Heart left ventricle (tissue), 16 donors: ENCODE results near the gene ABHD12B. TPM values are rescaled to one million over a fixed set of nuclear protein-coding genes. Genes with fewer than 3 reads are reported as not detected.
A peak's percentile ranks its signal among the peaks of the same experiment; 100 is the strongest.

Experiments
- ATAC-seq, 4 donors: fragments of 200-7000 bp; cut with Tn5 transposase; one replicate each; pipeline ENCODE4 v1.9.1; 2020 to 2022; ENCODE audit warnings: moderate library complexity in 4 of 4, mild to moderate bottlenecking in 3 of 4, moderate number of reproducible peaks in 1 of 4
- DNase-seq, 5 donors: peaks; one replicate each; pipeline ENCODE4 v3.0.0-alpha.2; 2020
- H3K27ac ChIP-seq, 12 donors: fragments of 200-600 bp; sonication (generic) in 4 of 12; one replicate each; pipeline versions ENCODE4 v1.5.0 to v1.8.0; 2016 to 2022; ENCODE audit warnings: mild to moderate bottlenecking in 2 of 12
- H3K27me3 ChIP-seq, 9 donors: fragments of 200-600 bp; sonication (generic) in 2 of 9; one replicate each; pipeline versions ENCODE4 v1.5.1 to v1.8.0; 2016 to 2022; ENCODE audit warnings: mild to moderate bottlenecking in 3 of 9
- H3K36me3 ChIP-seq, 9 donors: fragments of 200-600 bp; sonication (generic) in 2 of 9; one replicate each; pipeline versions ENCODE4 v1.5.0 to v1.8.0; 2018 to 2022; ENCODE audit warnings: mild to moderate bottlenecking in 2 of 9
- H3K4me1 ChIP-seq, 12 donors: fragments of 200-600 bp; sonication (generic) in 4 of 12; one replicate each; pipeline versions ENCODE4 v1.5.0 to v1.8.0; 2016 to 2022; ENCODE audit warnings: mild to moderate bottlenecking in 3 of 12
- H3K4me3 ChIP-seq, 12 donors: fragments of 200-600 bp; sonication (generic) in 4 of 12; one replicate each; pipeline versions ENCODE4 v1.5.0 to v1.8.0; 2017 to 2022; ENCODE audit warnings: mild to moderate bottlenecking in 9 of 12, moderate library complexity in 4 of 12
- H3K9me3 ChIP-seq, 12 donors: fragments of 200-600 bp; sonication (generic) in 4 of 12; one replicate each; pipeline versions ENCODE4 v1.5.0 to v1.8.0; 2016 to 2022; ENCODE audit warnings: mild to moderate bottlenecking in 1 of 12
- POLR2A ChIP-seq, 2 donors: fragments of 450-650 bp; IDR thresholded peaks; one replicate each; pipeline ENCODE4 v1.6.1; 2017; ENCODE audit warnings: antibody characterized with exemption in 2 of 2, mild to moderate bottlenecking in 2 of 2, moderate library complexity in 2 of 2
- WGBS, 4 donors: extraction: QIAGEN DNeasy Blood & Tissue Kit in 2 of 4; methylation state at CpG; one replicate each; pipeline versions ENCODE4 v1.1.5 to v1.1.7; 2013 to 2018; 5-methylcytosine and 5-hydroxymethylcytosine counted together
- intact Hi-C, 10 donors: fragments of 100-400 bp; cut with DNase I; formaldehyde crosslinking; loops; one replicate each; pipeline versions ENCODE4 v1.11.1 to v1.14.2; 2022
- polyA plus RNA-seq, 2 donors: library from polyadenylated mRNA; stranded (reverse); fragments of 200-250 nt; gene quantifications; one replicate each; pipeline ENCODE4 v1.2.3, GENCODE V29; 2013
- total RNA-seq, 9 donors: library from RNA; depleted of rRNA in 2 of 9; stranded (reverse); fragments of >200 nt in 2 of 9; fragmentation: NEBNext Ultra II Directional in 3 of 9; extraction: Animal tissue kit (Norgen Biotek cat#: 25700) in 3 of 9; gene quantifications; one replicate each; pipeline versions ENCODE4 v1.1.0 to v1.2.4, GENCODE V29; 2016 to 2023
- TF ChIP-seq, protein P1 (sequence below), 12 donors: fragments of 200-600 bp; sonication (generic) in 4 of 12; IDR thresholded peaks; one replicate each; pipeline versions ENCODE4 v1.5.0 to v1.8.0; 2018 to 2022; ENCODE audit warnings: antibody characterized with exemption in 12 of 12, mild to moderate bottlenecking in 5 of 12
- donor health status: ischemic (EF 13 %, LVEDD 7.1; RV severe dilation, severe dysfunction).
- donor health status: healthy with polysubstance abuse.
- donor health status: DM: no; HTN: yes; CAD: no.
- donor health status: DM: no; HTN: no; CAD: no.
- donor health status: ischemic (EF 25% LVEDD 6.9; RV normal size, moderate dysfunction).
- donor health status: ischemic (EF 25% LVEDD 5.7; RV mildly dilated, moderate dysfunction).
- donor health status: healthy.
- donor health status: DM: yes; HTN: yes; CAD: no.
- donor health status: ischemic (EF 35%, LVEDD 5.7; RV mildly dilated, moderate dysfunction).
- donor health status: nonischemic (EF 11% LVEDD 7.7; RV severe dilation, severe dysfunction).
- donor health status: DM: yes; HTN: yes; CAD: no.
- donor health status: PGD.
- donor health status: ischemic (EF 29% LVEDD 5.4; RV normal size, mild dysfunction).
- donor health status: nonischemic (EF 23%, LVEDD 6.1; RV moderate dilation, normal function).

The ABHD12B gene
- total and polyA plus RNA-seq, 11 donors, result 1.2 TPM; not detected in 10

- DNase-seq (no peak), ATAC-seq (no peak)
- H3K36me3 ChIP-seq, result peaks cover 0 to 61% (median 27%) of the 10 kb centered on the region in 9 donors
- intact Hi-C loops, result no loop called here
- peaks cover 0 to 21% (median 0%) of the 10 kb centered on the region in 12 donors for H3K4me1 ChIP-seq
- 82 to 89% (median 85%) methylated on average over 2 of the region's 2 CpGs for WGBS, 4 donors
- H3K9me3 ChIP-seq, result no peaks in the 10 kb centered on the region
- H3K4me3 ChIP-seq, result no peak overlapping the region
- no peaks in the 10 kb centered on the region for H3K27me3 ChIP-seq
- no peak overlapping the region for H3K27ac ChIP-seq
- TF ChIP-seq POLR2A (IDR thresholded peaks at IDR 0.05), result no peak
- TF ChIP-seq, protein P1, sequence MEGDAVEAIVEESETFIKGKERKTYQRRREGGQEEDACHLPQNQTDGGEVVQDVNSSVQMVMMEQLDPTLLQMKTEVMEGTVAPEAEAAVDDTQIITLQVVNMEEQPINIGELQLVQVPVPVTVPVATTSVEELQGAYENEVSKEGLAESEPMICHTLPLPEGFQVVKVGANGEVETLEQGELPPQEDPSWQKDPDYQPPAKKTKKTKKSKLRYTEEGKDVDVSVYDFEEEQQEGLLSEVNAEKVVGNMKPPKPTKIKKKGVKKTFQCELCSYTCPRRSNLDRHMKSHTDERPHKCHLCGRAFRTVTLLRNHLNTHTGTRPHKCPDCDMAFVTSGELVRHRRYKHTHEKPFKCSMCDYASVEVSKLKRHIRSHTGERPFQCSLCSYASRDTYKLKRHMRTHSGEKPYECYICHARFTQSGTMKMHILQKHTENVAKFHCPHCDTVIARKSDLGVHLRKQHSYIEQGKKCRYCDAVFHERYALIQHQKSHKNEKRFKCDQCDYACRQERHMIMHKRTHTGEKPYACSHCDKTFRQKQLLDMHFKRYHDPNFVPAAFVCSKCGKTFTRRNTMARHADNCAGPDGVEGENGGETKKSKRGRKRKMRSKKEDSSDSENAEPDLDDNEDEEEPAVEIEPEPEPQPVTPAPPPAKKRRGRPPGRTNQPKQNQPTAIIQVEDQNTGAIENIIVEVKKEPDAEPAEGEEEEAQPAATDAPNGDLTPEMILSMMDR (IDR thresholded peaks at IDR 0.05), result no peak
Observed at GRCh38 chr14:50922803-50923202, 51.0 kb downstream of the ABHD12B start.

GRCh38 chr14:50924236-50924635 lies 52.4 kb downstream of the ABHD12B start:
- no peak overlapping the region for H3K4me3 ChIP-seq
- H3K4me1 ChIP-seq, result peaks cover 0 to 25% (median 0%) of the 10 kb centered on the region in 12 donors
- TF ChIP-seq, protein P1 (IDR thresholded peaks at IDR 0.05), result no peak
- TF ChIP-seq POLR2A (IDR thresholded peaks at IDR 0.05), result no peak
- ATAC-seq, result no peak
- no peaks in the 10 kb centered on the region for H3K27me3 ChIP-seq
- H3K9me3 ChIP-seq, result no peaks in the 10 kb centered on the region
- intact Hi-C loops, result no loop called here
- peaks cover 0 to 54% (median 20%) of the 10 kb centered on the region in 9 donors for H3K36me3 ChIP-seq
- 46 to 56% (median 50%) methylated on average over 6 of the region's 6 CpGs for WGBS, 4 donors
- no peak overlapping the region for H3K27ac ChIP-seq
- no peak for DNase-seq

DNA sequence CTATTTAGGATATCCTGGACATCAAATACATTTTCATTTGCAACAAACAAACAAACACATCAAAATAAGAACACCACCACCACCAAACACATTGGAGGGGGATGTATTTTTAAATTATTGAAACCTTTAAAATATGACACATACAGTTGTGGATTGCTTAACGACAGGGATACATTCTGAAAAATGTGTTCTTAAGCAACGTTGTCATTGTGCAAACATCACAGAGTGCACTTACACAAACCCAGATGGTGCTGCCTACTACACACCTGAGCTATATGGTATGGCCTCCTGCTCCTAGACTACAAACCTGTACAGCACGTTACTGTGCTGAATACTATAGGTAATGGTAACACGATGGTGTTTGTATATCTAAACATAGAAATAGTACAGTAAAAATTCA lies 53.0 kb downstream of the ABHD12B start:
- H3K4me1 ChIP-seq, result peaks cover 0 to 25% (median 0%) of the 10 kb centered on the region in 12 donors
- intact Hi-C loops, result no loop called here
- WGBS, 4 donors, result 86 to 92% (median 91%) methylated on average over 4 of the region's 4 CpGs
- ATAC-seq (no peak), DNase-seq (no peak)
- H3K4me3 ChIP-seq, result no peak overlapping the region
- no peaks in the 10 kb centered on the region for H3K27me3 ChIP-seq
- H3K9me3 ChIP-seq, result no peaks in the 10 kb centered on the region
- no peak overlapping the region for H3K27ac ChIP-seq
- H3K36me3 ChIP-seq, result peaks cover 0 to 57% (median 21%) of the 10 kb centered on the region in 9 donors
- TF ChIP-seq POLR2A (IDR thresholded peaks at IDR 0.05), result no peak
- TF ChIP-seq, protein P1 (IDR thresholded peaks at IDR 0.05), result no peak

DNA sequence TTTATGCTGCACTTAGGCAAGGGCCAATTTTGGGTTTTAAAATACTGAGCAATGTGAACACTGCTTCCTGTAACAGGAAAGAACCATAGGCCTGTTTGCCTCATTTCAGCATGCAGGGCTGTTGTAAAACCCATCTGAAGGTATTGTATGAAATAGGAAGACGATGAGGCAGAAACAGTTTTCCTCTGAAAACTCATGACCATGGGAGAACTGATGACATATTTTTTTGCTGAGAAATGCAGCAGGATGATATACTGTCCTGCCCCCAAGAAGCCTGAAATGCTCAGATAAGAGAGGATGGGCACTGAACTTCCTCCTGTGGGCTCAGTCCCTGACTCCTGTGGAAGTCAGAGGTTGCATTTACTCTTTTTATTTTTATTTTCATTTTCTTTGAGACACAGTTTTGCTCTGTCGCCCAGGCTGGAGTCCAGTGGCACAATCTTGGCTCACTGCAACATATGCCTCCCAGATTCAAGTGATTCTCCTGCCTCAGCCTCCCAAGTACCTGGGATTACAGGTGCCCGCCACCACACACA lies 55.1 kb downstream of the ABHD12B start:
- H3K27ac ChIP-seq, result peak overlapping the region in 3 of 12 donors; percentile 12 to 84 (median 52)
- ATAC-seq (peak in 3 of 4 donors; percentile 46 to 76 (median 56)), DNase-seq (no peak)
- intact Hi-C loops, result no loop called here
- WGBS, 4 donors, result 72 to 85% (median 81%) methylated on average over 3 of the region's 3 CpGs
- no peak overlapping the region for H3K4me3 ChIP-seq
- H3K4me1 ChIP-seq, result peaks cover 0 to 26% (median 0%) of the 10 kb centered on the region in 12 donors
- no peak for TF ChIP-seq POLR2A (IDR thresholded peaks at IDR 0.05)
- TF ChIP-seq, protein P1 (IDR thresholded peaks at IDR 0.05), result no peak
- H3K27me3 ChIP-seq, result no peaks in the 10 kb centered on the region
- peaks cover 0 to 64% (median 39%) of the 10 kb centered on the region in 9 donors for H3K36me3 ChIP-seq
- no peaks in the 10 kb centered on the region for H3K9me3 ChIP-seq
